Measurements from ENCODE around the gene IL1RAPL1.

GRCh38 chrX:29233592-29234183, 646.4 kb downstream of the IL1RAPL1 start:
- TF ChIP-seq CTCF (IDR thresholded peaks at IDR 0.05; ENCODE audit: extremely low read depth in 1 of 2, insufficient read depth in 1 of 2, low read depth in 1 of 2, low read length in 2 of 2) (no peak), EZH2 (IDR thresholded peaks at IDR 0.05; ENCODE audit: borderline replicate concordance, low read depth, low read length, severe bottlenecking) (no peak), GATA2 (IDR thresholded peaks at IDR 0.05; ENCODE audit: insufficient read depth, insufficient read length, low read depth, low read length) (no peak), POLR2A (IDR thresholded peaks at IDR 0.05; ENCODE audit: low read depth, low read length) (no peak), FOS (IDR thresholded peaks at IDR 0.05; ENCODE audit: borderline replicate concordance, insufficient read depth, low read length) (no peak), POLR2AphosphoS5 (IDR thresholded peaks at IDR 0.05; ENCODE audit: insufficient read depth, low read depth, low read length) (no peak), MAX (IDR thresholded peaks at IDR 0.05; ENCODE audit: insufficient read depth, insufficient read length) (no peak)

Measured in endothelial cell of umbilical vein (primary cell).